HL-60/S4 (cell line): ENCODE measurements around the gene KRTAP12-2.
"Not testable (repeated sequence)": the region's sequence is repeated elsewhere in the genome, so short reads cannot be mapped to it uniquely, and the experiment has no call there.

ENCODE experiments used
- in situ Hi-C: fragments of 300-500 bp; cut with MboI; formaldehyde crosslinking; loops from 2 replicates; pipeline ENCODE4 v1.14.3; 2022; ENCODE audit warnings: low sequenced_read_pairs

KRTAP12-2 gene

GRCh38 chr21:44653656-44654575, 12.8 kb downstream of the KRTAP12-2 start:
- in situ Hi-C loops, result no loop called here

- in situ Hi-C loops, result no loop called here
Observed at GRCh38 chr21:44653123-44653522, 13.6 kb downstream of the KRTAP12-2 start.

GRCh38 chr21:44650973-44651675, 15.6 kb downstream of the KRTAP12-2 start:
- in situ Hi-C loops, result no loop called here

DNA sequence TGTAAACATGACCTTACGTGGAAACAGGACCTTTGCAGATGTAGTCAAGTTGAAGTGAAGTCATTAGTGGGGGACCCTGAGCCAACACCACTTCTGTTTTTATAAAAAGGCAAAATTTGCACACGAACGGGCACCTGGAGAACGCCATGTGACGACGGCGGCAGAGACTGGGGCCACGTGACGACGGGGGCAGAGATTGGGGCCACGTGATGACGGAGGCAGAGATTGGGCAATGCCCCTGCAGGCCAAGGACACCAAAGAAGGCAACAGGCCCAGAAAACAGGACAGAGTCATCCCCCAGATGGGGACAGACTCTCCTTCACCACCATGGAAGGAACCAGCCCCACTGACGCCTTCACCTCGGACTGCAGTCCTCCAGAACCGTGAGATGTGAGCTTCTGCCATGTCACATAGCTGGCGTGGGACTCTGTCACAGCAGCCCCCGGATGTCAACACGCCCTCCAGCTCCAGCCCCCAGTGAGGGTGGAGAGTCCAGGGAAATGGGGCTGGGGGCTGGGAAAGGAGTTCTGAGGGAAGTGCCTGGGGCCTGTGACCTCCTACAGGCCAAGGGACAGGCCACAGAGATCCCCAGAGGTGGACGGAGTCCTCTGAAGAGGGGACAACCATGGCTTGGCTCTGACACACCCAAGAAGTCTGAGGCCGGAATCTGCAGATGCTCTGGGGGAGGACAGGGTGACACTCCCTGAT, 16.3 kb downstream of the KRTAP12-2 start:
- in situ Hi-C loops, result no loop called here

GRCh38 chr21:44649521-44650100, 17.1 kb downstream of the KRTAP12-2 start:
- in situ Hi-C loops, result no loop called here

GRCh38 chr21:44648557-44649311, 18.0 kb downstream of the KRTAP12-2 start:
- in situ Hi-C loops, result no loop called here

- in situ Hi-C loops, result no loop called here
Observed at GRCh38 chr21:44647222-44647552, 19.5 kb downstream of the KRTAP12-2 start.

DNA sequence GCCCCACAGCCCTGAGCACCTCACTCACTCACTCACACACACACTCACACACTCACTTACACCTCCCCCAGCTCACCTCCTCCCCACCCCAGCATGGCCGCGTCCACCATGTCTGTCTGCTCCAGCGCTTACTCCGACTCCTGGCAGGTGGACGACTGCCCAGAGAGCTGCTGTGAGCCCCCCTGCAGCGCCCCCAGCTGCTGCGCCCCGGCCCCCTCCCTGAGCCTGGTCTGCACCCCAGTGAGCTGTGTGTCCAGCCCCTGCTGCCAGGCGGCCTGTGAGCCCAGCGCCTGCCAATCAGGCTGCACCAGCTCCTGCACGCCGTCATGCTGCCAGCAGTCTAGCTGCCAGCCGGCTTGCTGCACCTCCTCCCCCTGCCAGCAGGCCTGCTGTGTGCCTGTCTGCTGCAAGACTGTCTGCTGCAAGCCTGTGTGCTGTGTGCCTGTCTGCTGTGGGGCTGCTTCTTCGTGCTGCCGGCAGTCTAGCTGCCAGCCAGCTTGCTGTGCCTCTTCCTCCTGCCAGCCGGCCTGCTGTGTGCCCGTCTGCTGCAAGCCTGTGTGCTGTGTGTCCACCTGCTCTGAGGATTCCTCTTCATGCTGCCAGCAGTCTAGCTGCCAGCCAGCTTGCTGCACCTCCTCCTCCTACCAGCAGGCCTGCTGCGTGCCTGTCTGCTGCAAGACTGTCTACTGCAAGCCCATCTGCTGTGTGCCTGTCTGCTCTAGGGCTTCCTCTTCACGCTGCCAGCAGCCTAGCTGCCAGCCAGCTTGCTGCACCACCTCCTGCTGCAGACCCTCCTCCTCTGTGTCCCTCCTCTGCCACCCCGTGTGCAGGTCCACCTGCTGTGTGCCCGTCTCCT, 20.1 kb downstream of the KRTAP12-2 start, which contains the start of gene KRTAP10-11:
Gene KRTAP10-11, plus strand, starts transcription at position 49 of the 856 bp plus-strand sequence. Its CDS starts 45 bp downstream, at position 94.
- in situ Hi-C loops, result not testable (repeated sequence)

DNA sequence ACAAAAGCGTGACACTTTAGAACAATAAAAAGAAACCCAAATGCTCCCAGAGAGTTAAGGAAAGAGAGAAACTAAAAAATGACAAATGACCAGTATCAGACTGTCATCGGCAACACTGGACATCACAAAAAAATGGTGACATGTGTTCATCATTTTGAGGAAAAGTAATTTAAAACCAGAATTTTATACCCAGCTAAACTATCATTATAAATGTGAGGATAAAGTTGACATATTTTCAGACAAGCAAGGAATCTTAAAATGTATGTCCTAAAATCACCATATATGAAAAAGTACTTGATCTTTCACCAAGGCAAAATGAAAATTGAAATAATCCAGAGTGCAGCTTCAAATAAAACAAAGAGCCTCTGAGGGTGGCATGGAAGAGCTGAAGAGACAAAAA, 21.8 kb downstream of the KRTAP12-2 start:
- in situ Hi-C loops, result no loop called here

DNA sequence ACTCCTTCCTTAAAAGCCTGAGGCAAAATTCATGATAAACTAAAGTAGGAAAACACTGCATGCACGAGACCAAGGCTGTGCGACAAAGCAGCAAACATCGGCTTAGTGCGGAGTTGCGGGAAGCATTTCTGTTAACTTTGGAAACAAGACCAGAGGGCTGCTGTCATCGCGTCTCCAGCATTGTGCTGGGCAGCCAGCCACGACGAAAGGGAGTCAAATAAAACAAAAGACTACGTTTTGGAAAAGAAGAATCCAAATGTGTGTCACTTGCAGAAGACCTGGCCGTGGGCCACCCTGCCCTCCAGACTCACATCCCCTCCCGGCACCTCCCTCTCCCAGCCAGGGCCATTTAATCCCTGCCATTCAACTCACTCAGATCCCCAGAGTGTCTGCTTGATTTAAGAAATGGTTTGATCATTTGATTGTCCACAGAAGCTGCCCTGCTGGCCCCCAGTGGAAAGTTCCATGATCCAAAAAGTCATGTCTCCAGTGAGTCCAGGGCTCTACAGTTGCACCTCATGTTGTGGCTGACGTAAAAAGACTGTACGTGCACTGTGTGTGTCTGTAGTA, 22.9 kb downstream of the KRTAP12-2 start:
- in situ Hi-C loops, result no loop called here

GRCh38 chr21:44640761-44641160, 26.0 kb downstream of the KRTAP12-2 start:
- in situ Hi-C loops, result no loop called here

DNA sequence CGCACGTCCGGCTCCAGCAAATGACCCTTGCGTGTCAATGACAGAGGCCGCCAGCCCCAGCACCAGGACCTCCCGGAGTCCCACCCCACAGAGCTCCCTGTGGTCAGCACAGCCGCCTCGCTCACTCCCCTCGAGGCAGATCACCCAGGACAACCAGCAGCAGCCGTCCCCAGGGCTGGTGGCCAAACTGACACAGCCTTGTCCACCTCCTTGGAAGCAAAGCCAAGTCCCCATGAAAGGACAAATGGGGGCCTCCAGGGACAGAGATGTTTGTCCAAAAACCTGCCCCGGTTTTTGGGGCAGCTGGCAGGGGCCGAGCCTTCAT, 27.4 kb downstream of the KRTAP12-2 start:
- in situ Hi-C loops, result no loop called here

- in situ Hi-C loops, result not testable (repeated sequence)
Observed at GRCh38 chr21:44638506-44639330, 28.0 kb downstream of the KRTAP12-2 start.

GRCh38 chr21:44637851-44638348, 28.8 kb downstream of the KRTAP12-2 start:
- in situ Hi-C loops, result not testable (repeated sequence)

- in situ Hi-C loops, result no loop called here
Observed at GRCh38 chr21:44637018-44637850, 29.5 kb downstream of the KRTAP12-2 start, which contains the start of gene KRTAP10-10. TSS of gene KRTAP10-10 (plus strand) at chr21:44637356. CDS start at chr21:44637418, 62 bp downstream.

DNA sequence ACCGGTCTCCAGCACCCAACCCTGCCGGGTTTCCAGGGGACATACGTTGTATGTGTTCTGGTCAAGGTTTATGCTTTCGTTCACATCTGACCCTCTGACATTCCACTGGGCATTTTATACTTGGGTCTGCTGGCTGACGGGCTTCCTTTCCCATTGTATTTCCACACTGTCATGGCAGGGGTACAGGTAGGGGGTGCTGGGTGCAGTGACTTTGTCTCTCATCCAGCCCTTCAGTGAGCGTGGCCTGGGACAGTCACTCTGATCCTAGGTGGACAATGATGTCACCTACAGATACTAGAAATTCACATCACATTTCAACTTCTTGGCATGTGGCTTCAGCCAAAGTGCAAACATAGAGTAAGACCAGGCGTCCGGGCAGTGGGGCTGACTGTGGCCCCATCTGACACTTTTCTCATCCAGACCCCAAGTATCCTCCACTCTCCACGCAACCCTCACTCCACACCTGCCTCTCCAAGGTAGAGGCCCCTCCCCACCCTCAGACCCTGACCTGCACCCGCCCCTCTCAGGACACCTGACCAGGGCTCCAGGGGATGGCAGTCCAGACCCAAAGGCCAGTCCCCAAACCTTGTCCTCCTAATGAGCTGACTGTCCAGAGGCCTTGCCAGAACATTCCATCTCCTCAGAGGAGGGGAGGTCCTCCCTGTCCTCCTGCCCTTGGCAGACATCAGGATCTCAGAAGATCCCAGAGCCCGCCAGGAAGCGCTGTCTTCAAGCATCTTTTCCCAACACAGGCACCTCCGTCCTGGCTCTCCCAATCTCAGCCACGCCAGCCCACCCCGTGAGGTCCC, 30.3 kb downstream of the KRTAP12-2 start:
- in situ Hi-C loops, result no loop called here
